HG03354 (cell line): ENCODE data around the gene CLEC4D.
"Not testable (repeated sequence)": the region's sequence is repeated elsewhere in the genome, so short reads cannot be mapped to it uniquely, and the experiment has no call there.

Source experiments
- ATAC-seq: cut with Tn5 transposase; IDR thresholded peaks from one replicate; pipeline ENCODE4 v1.9.1; 2021; ENCODE audit warnings: mild to moderate bottlenecking; ENCODE audit not compliant: unreplicated experiment, poor library complexity, severe bottlenecking

The CLEC4D gene

GRCh38 chr12:8527250-8528130 is 14.2 kb downstream of the CLEC4D start:
- no peak for ATAC-seq

- no peak for ATAC-seq
These were observed 18.7 kb downstream of the CLEC4D start for GRCh38 chr12:8532045-8532444.

- not testable (repeated sequence) for ATAC-seq
These were observed 24.5 kb downstream of the CLEC4D start for GRCh38 chr12:8537820-8538219.

- ATAC-seq, result not testable (repeated sequence)
These were observed 27.5 kb downstream of the CLEC4D start, which contains the start of gene CLEC4E for GRCh38 chr12:8540831-8541230. CLEC4E (minus strand) TSS chr12:8540905; CDS start chr12:8540797, 108 bp downstream.

GRCh38 chr12:8541562-8541961 is 28.3 kb downstream of the CLEC4D start:
- ATAC-seq, result no peak

GRCh38 chr12:8544295-8544694 is 31.0 kb downstream of the CLEC4D start:
- ATAC-seq, result peak; percentile 81

- no peak for ATAC-seq
These were observed 33.3 kb downstream of the CLEC4D start for GRCh38 chr12:8546591-8546990.

- ATAC-seq, result no peak
These were observed 34.3 kb downstream of the CLEC4D start for GRCh38 chr12:8547645-8548044.

GRCh38 chr12:8548192-8548591 is 34.9 kb downstream of the CLEC4D start:
- no peak for ATAC-seq

GRCh38 chr12:8549381-8549780 is 36.1 kb downstream of the CLEC4D start:
- no peak for ATAC-seq

- ATAC-seq, result no peak
These were observed 39.9 kb downstream of the CLEC4D start for GRCh38 chr12:8553088-8553627.

- no peak for ATAC-seq
These were observed 41.3 kb downstream of the CLEC4D start for GRCh38 chr12:8554451-8555195.

GRCh38 chr12:8556531-8557097 is 43.3 kb downstream of the CLEC4D start:
- no peak for ATAC-seq

GRCh38 chr12:8559676-8560075 is 46.4 kb downstream of the CLEC4D start:
- no peak for ATAC-seq

GRCh38 chr12:8561011-8561410 is 47.7 kb downstream of the CLEC4D start:
- no peak for ATAC-seq

- ATAC-seq, result no peak
These were observed 49.0 kb downstream of the CLEC4D start for GRCh38 chr12:8562310-8562709.

- no peak for ATAC-seq
These were observed 50.1 kb downstream of the CLEC4D start for GRCh38 chr12:8563356-8563755.

- no peak for ATAC-seq
These were observed 51.4 kb downstream of the CLEC4D start for GRCh38 chr12:8564656-8565055.

- ATAC-seq, result not testable (repeated sequence)
These were observed 52.7 kb downstream of the CLEC4D start for GRCh38 chr12:8566052-8566451.

- ATAC-seq, result no peak
These were observed 53.2 kb downstream of the CLEC4D start for GRCh38 chr12:8566525-8566924.
